Stimulated activated CD8-positive, alpha-beta memory T cell treated with anti-CD3 and anti-CD28 coated beads, Interleukin-15, amount 100 ng/mL, for 24 hours (primary cell): ENCODE data around the gene RMND5A.
"Not testable (repeated sequence)": the region's sequence is repeated elsewhere in the genome, so short reads cannot be mapped to it uniquely, and the experiment has no call there.

Experiments used
- DNase-seq: peaks from one replicate; pipeline ENCODE4 v3.0.0-alpha.2; 2020; ENCODE audit warnings: low read depth

RMND5A gene

GRCh38 chr2:86719637-86720539 is at the start of gene RMND5A:
RMND5A (plus strand) TSS chr2:86720291; CDS start chr2:86720668, 377 bp downstream.
- peak; percentile 70 for DNase-seq

- DNase-seq: no peak
These were observed 48.6 kb upstream of the RMND5A start for GRCh38 chr2:86671337-86671981.

- DNase-seq: no peak
These were observed 48.0 kb upstream of the RMND5A start for GRCh38 chr2:86672027-86672545.

GRCh38 chr2:86673011-86673410 is 47.1 kb upstream of the RMND5A start:
- no peak for DNase-seq

DNA sequence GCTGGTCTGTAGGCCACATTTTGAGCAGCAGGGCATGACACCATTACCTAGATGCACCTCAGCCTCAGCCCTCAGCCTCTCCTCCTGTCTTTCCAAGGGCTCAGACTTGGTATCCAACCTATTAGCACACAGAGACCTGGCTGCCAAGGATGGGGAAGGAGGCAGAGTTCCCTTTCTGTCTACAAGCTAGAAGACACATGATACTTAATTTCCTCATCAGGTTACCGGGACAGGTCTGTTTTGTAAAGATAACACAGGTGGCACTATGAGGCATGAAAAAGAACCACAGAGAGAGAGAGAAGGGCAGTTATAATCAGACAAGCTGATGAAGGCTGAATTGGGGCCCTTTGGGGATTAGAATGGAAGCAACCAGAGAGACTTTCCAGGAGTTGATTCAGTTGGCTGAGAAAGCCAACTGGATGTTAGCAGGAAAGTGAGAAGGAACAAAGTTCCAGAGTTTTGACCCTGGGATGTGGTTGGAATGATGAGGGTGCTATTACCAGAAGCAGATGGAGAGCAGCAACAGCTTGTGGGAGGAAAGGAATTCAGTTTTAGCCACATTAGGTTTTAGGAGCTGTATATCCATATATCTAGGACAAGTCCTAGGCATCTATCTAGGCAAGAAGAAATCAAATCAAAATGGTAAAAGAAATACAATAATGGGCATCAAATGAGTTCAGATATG is 46.0 kb upstream of the RMND5A start:
- DNase-seq: no peak

DNA sequence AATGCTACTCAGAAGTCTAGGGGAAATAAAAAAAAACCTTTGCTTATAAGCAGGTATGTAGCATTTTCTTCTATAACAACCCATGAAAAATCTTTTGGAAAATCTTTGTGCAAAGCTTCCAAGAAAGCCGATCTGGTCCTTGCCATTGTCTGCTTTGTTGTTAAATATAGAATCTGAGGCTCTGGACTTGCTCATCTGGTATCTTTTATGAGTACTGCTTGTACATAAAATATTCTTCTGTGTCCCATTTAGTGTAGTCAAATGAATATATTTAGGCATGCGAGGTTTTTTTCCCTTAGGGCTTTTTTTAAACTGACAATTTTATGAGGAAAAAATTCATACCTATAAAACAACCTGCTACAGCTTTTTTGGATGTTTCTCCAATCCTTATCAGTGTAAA is 45.0 kb upstream of the RMND5A start:
- DNase-seq: no peak

DNA sequence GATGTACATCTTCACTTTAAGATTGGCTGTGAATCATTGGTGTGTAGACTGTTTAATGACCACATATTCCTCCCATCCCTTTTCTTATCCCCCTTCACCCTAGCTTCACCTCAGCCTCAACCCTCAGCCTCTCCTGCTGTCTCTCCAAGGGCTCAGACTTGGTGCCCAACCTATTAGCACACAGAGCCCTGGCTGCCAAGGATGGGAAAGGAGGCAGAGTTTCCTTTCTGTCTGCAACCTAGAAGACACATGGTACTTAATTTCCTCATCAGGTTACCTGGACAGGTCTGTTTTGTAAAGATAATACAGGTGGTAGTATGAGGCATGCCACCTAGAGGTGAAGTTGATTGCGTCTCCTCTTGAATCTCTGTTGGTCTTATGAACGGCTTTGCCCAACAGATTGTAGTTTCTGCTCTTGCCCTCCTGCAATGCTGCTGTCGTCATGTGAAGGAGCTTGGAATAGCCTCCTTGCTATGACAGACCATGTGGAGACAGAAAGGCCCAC is 44.5 kb upstream of the RMND5A start:
- no peak for DNase-seq

DNA sequence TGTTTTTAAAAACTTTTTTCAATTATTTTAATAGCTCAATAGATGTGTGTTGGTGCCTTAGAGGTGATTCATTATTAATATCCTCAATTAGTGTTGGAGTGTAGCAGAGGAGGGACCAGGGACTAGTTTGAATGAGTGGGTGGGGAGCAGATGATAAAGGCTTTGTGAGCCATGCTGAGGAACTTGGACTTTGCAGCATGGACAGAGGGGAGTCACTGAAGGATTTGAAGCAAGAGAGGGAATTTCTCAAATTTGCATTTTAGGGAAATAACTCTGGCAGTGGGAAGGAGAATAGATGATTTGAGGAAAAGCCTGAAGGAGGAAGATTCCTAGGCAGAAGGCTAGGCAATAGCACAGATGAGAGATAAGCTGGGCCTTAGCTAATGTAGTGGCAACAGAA is 42.3 kb upstream of the RMND5A start:
- DNase-seq: no peak

- no peak for DNase-seq
These were observed 41.1 kb upstream of the RMND5A start for GRCh38 chr2:86679036-86679435.

DNA sequence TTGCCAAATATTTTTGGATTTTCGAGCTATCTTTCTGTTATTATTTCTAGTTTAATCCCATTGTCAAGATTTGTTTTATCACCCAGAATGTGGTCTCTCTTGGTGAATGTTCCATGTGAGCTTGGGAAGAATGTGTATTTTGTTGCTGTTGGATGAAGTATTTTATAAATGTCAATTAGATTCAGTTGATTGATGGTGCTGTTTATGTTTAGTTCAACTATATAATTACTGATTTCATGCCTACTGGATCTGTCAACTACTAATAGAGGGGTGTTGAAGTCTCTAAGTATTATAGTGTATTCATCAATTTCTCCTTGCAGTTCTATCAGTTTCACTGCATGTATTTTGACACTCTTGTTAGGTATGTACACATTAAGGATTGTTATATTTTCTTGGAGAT is 34.7 kb upstream of the RMND5A start:
- DNase-seq: no peak

GRCh38 chr2:86686460-86686859 is 33.6 kb upstream of the RMND5A start:
- no peak for DNase-seq

DNA sequence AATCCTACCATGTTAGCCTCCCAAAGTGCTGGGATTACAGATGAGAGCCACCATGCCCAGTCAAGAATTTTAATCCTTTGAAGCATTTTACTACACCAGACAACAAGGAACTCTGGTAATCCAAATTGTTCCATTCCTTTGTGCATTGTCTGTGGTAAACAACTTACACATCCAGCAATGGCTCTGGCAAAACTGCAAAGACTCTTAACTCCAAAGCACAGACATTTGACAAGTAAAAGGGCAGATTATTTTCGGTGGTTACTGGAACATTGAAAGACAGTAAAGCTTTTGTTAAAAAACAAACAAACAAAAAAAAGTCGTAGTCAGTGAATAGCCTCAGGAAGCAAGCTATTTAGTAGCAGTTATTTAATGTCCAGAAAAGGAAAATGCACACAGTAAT is 33.2 kb upstream of the RMND5A start:
- DNase-seq: no peak

- no peak for DNase-seq
These were observed 24.9 kb upstream of the RMND5A start for GRCh38 chr2:86695053-86695691.

GRCh38 chr2:86697551-86698104 is 22.5 kb upstream of the RMND5A start:
- no peak for DNase-seq

DNA sequence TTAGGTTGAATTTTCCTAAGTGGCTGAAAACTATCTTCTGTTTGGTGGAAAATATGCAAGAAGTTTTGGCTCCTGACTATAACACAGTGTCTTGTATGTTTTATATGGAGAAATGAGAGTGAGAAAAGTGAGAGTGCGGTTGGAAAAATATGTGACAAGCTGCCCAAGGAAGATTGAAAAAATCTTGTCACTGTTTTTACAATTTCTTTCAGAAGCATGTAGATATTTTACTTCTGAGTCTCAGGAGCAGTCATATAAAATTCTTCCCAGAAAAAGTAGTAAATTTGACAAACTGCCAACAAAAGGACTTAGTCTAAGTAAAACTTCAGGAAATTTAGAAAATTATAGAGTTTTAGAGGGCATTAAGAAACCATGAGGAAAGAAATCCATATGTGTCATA is 19.4 kb upstream of the RMND5A start:
- DNase-seq: no peak

GRCh38 chr2:86703704-86704361 is 16.3 kb upstream of the RMND5A start:
- DNase-seq: no peak

DNA sequence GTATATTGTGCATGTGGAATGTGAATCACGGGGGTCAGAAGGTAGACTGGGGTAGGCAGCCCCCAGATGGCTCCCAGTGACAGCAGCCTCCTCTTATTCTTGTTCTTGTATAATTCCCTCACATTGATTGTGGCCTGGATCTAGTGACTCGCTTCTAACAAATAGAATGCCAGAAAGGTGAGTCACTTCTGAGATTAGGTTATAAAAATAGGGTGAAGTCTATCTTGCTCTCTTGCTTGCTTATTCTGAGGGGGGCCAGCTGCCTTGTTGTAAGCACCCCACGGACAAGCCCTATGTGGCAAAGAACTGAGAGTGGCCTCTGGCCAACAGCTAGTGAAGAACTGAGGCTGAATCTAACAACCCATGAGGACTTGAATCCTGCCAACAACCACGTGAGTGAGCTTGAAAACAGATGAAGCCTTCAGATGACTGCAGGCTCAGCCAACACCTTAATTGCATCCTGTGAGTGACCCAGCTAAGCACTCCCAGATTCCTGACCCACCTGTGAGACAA is 15.6 kb upstream of the RMND5A start:
- DNase-seq: no peak

DNA sequence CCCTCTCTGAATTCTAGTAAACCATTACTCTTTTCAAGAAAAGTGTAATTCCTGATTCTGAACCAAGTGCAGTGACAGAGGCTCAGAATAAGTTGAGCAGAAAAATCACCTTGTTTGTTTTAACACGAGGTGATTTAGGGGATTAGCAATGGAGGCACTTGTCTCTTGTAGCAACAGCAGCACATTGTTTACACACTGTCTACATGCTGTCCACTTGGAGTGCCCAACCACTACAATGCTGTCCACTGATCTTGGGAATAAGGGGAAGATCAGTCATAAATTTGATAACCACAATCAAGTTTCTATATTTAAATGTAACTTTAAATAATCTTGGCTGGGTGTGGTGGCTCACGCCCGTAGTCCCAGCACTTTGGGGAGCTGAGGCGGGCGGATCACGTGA is 13.9 kb upstream of the RMND5A start:
- no peak for DNase-seq

- no peak for DNase-seq
These were observed 13.2 kb upstream of the RMND5A start for GRCh38 chr2:86706935-86707334.

DNA sequence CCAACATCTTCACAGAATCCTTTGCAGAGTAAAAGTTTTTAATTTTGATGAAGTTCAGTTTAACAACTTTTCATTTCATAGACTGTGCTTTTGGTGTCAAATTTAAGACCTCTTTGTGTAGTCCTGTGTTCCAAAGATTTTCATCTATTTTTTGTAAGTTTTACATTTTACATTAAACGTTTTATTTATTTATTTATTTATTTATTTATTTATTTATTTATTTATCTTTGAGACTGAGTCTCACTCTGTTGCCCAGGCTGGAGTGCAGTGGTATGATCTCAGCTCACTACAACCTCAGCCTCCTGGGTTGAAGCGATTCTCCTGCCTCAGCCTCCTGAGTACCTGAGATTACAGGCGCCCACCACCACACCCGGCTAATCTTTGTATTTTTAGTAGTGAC is 12.0 kb upstream of the RMND5A start:
- DNase-seq: not testable (repeated sequence)
